HG02938 (cell line): Measurements from ENCODE around the gene MAP7D3.
"Not testable (repeated sequence)": the region's sequence is repeated elsewhere in the genome, so short reads cannot be mapped to it uniquely, and the experiment has no call there.

Experiments used
- ATAC-seq: cut with Tn5 transposase; IDR thresholded peaks from one replicate; pipeline ENCODE4 v1.9.1; 2021; ENCODE audit warnings: mild to moderate bottlenecking, moderate library complexity; ENCODE audit not compliant: unreplicated experiment

Gene MAP7D3

GRCh38 chrX:136183917-136184316 is 67.3 kb downstream of the MAP7D3 start:
- ATAC-seq: no peak

- ATAC-seq: no peak
Observed at GRCh38 chrX:136183172-136183571, 68.0 kb downstream of the MAP7D3 start.

- no peak for ATAC-seq
Observed at GRCh38 chrX:136182414-136182813, 68.8 kb downstream of the MAP7D3 start.

GRCh38 chrX:136179133-136179532 is 72.1 kb downstream of the MAP7D3 start:
- ATAC-seq: no peak

- ATAC-seq: no peak
Observed at GRCh38 chrX:136176399-136176825, 74.8 kb downstream of the MAP7D3 start.

GRCh38 chrX:136171420-136171819 is 79.8 kb downstream of the MAP7D3 start:
- ATAC-seq: no peak

DNA sequence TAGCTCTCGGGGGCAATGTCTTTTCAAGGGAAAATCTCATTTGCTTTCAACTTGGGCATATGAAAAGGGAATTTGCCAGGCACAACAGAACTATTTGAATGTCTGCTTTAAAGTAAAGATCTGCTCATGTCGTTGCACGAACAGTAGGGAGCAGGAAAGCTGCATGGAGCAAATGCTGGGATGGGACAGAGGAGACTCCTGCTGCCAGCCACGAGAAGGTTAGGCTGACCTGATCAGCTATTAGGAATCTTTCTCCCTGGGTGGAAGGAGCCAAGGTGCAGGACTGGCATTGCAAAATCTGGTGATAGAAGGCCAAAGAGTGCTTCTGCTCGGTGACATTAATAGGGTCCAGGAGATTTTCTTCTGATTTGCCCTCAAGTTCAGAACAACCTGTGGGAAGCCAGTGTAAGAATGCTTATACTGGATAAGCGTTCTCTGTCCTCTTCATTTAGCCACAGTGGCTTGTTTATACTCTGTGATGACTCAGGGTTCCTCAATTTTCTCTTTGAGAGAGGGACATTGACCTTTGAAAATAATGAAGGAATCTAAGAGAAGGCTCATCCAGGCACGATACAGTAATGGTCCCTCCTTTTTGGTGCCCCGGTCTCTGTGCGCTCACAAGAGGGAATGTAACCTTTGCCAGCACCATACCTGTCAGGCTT is 80.9 kb downstream of the MAP7D3 start:
- ATAC-seq: no peak

DNA sequence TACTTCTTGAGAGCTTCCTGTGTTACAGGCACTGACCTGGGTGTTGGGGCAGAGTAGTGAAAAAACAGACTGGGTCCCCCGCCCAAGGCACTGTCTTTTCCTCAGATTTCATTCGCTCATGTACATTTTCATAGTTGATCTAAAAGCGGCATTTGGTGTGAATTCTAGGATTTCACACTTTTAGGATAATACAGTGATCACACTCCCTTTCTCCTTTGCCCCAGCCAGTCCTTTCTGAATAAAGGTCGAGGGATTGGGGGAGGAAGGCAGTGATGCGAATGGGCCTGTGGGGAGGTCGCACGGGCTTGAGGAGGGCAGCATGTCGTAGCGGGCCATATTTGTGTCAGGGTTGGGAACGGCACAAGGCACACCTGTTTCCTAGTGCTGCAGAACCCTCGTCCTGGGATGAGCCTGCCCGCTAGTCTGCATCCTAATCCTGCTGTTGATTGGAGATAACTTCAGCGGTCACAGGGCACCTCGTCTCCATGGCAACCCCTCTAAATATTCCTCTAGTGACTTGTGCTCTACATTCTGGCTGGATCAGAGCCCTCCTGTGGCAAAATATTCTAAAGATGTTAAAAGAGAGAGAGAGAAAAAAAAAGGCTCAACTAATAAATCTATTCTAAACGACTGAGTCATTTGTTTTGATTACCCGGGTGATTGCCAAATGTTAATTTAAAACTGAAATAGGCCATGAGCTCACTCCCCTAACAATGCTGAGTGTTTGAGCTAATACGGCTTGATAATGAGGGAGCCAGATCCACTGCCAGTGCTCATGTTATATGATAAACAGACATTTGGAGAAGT is 82.1 kb downstream of the MAP7D3 start:
- no peak for ATAC-seq

DNA sequence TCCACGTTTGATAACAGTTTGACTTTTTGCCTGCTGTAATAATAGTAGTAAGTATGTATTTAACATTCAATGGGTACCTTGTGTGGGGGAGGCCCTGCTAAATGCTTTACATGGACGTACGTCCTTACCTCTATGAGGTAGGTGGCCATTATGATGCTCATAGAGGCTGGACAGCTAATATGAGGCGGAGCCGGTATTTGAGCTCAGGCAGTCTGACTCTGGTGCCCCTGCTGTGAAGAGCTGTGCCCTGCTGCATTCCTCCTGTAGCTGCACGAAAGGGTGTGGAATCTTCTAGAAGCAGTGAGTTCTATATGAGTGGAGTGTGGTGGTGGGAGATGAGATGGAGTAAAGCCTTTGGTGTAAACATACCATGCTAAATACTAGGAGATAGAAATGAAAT is 83.2 kb downstream of the MAP7D3 start:
- not testable (repeated sequence) for ATAC-seq

GRCh38 chrX:136166221-136166855 is 84.9 kb downstream of the MAP7D3 start:
- ATAC-seq: no peak

- ATAC-seq: no peak
Observed at GRCh38 chrX:136165406-136165805, 85.8 kb downstream of the MAP7D3 start.

DNA sequence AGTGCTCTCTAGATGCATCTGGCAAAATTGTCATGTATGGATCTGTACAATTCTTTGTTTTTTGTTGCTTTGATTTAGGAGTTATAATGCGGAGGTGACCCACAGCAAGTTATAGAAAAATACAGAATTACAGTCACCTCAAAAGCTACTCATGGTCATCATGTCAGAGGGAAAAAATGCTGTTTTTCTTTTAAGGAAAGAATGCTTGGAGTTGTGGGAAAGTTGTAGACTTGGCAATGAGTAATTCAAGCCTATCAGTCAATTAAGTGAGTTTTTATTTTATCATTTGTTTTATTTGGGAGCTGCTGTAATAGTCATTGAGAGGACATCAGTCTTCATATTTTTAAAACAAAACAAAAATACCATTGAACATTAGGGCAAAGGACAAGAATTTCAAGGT is 87.5 kb downstream of the MAP7D3 start:
- ATAC-seq: no peak
